ENCODE data around the gene TDRD12.
"Not testable (repeated sequence)": the region's sequence is repeated elsewhere in the genome, so short reads cannot be mapped to it uniquely, and the experiment has no call there.

TDRD12 gene

DNA sequence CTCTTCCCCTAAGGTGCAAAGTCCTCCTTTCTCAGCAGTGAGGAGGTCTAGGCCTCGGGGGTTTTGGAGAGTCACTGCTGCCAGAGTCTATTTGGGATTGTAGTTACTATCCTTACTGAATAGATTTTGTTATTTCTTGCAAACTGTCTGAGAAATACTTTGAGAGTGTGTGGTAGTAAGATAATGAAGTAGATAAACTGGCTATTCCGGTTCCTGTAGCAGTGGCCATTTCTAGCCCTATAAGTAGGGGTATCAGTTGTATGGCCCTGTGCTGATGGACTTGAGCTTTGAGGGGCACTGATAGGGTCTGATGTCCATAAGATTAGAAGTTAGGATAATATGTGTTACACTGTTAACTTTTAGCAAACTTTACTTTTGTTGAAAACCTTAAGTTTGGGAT, 25.3 kb upstream of the TDRD12 start:
- DNase-seq, result not testable (repeated sequence)

DNA sequence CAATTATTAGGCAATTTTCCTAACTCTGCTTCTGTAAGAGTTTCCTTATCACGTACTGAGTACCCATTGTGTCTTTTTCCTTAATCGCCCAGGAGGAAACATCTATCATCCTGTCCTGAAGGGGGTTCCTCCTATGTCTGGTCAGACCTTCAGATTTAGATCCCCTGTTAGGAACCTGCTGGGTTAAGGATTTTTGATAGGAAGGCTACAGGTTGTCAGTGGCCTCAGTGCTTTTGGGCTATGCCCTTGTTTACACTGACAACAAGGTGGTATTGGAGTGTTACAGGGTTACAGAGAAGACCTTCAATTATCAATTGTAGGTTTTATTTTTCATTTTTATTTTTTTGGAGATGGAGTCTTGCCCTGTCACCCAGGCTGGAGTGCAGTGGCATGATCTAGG, 24.7 kb upstream of the TDRD12 start:
- DNase-seq, result not testable (repeated sequence)

DNA sequence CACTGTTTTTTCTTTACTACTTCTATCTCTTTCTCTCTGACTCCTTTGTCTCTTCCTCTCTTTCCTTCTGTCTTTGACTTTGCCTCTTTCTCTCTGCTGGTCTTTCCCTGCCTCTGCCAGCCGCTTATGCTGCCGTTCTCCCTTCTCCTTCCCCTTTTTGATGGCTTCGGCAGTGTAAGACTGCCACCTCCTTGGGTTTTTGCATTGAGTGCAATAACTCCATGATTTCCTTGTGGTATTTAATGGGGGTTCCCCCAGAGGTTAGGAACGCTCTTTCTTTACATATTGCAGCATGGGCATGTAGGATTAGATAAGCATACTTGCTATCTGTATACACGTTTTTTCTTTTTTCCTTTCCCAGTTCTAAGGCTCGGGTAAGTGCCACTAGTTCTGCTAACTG, 24.1 kb upstream of the TDRD12 start:
- peak; percentile 28 to 45 for DNase-seq

DNA sequence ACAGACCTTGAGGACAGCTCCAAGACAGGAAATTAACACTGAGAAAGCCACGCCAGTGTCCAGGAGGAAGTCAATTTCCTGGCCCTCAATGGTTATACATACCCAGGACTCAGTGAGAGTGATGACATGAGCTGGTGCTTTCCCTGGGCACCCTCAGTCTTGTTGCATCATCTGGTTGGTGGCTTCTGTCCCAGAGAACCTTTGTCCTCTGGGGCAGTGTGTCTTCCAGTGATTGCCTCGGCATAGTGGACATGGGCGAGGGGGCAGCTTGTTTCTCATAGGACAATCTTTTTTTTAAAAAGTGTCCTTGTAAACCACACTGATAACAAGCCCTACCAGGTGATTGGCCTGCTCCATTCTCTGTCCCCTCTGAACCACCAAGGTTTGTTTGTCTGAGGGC, 22.8 kb upstream of the TDRD12 start:
- DNase-seq, result not testable (repeated sequence)

DNA sequence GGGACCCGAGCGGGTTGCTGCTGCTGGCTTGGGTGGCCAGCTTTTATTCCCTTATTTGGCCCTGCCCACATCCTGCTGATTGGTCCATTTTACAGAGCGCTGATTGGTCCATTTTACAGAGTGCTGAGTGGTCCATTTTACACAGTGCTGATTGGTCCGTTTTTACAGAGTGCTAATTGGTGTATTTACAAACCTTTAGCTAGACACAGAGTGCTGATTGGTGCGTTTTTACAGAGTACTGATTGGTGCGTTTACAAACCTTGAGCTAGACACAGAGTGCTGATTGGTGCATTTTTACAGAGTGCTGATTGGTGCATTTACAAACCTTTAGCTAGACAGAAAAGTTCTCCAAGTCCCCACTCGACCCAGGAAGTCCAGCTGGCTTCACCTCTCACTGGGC, 19.4 kb upstream of the TDRD12 start:
- DNase-seq, result not testable (repeated sequence)

DNA sequence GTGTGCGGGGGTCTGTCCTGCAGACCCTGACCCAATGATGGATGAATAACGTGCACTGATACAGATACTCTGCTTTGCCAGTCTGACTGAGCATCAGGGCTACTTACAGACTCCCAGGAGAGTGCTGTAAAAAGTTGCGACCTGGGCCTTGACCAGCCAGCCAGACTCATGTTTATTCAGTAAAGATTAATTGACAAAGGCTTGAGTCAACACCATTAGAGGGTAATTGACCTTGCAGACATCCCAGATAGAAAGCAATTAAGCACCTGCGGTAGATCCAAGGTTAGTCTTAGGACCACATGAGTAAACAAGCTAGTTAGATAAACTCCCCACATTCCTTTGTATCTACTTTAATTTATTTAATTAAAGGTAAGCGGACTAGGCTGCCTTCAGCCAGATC, 17.6 kb upstream of the TDRD12 start:
- DNase-seq, result no peak

DNA sequence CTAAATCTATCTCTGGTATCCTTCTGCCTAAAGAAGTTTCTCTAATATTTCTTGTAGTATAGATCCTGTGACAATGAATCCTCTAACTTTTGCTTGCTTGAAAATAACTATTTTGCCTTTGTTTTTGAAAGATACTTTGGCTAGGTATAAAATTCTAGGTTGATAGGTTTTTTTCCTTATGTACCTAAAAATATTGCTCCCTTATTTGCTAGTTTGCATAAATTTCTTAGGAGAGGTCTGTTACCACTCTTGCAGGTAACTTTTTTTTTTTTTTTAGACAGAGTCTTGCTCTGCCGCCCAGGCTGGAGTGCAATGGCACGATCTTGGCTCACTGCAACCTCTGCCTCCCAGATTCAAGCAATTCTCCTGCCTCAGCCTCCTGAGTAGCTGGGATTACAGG, 15.6 kb upstream of the TDRD12 start:
- DNase-seq, result not testable (repeated sequence)

DNA sequence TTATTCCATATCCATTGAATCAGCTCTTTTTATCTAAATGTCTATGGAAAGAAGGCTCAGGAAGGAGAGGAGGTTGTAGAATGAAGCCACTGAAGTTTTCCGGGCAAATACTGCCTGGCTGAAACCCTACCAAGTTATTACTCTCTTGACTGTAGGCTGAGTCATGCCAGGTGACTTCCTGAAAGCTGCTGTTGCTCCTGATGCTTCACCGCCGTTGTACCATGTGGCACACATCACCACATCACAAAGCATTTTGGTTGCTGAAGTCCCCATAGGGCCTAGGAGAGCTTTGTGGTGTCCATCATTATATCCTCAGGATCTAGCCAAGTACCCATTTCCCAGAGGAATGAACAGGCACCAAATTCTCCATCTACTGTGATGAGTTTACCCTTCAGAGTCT, 11.1 kb upstream of the TDRD12 start:
- no peak for DNase-seq

DNA sequence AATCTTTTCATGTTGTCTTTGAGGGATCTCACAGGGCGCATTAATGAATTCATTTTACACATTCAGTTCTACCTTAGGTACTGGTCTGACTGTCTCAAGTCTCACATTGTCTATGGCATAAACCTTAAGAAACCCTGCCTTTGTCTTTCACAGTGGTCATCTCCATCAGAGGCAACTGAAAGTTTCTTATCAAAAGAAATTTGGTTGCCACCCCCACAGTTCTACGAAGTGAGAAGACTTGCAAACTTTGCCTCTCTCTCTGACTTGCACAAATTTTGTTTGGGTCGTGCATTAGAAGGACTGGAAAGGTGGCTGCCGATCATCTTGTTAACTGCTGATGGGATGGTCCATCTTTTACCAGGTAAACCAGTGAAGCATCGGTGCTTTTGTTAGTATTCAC, 10.5 kb upstream of the TDRD12 start:
- no peak for DNase-seq

DNA sequence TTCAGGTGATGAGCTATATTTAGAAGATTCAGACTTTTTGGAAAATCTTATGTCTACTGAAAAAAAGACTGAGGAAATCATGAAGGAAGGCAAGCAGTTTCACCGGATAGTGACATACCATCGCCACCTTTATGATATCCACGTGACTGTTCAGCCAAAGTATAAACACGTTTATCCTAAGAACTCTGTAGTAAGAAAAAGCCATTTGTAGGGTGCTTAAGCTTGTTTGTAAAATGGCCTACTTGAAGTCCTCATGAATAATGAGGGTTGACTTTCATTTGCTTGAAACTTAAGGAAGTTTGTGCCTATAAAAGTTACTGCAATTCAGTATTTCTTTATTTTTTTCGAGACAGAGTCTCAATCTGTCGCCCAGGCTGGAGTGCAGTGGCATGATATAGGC, 7.8 kb upstream of the TDRD12 start:
- no peak for DNase-seq

DNA sequence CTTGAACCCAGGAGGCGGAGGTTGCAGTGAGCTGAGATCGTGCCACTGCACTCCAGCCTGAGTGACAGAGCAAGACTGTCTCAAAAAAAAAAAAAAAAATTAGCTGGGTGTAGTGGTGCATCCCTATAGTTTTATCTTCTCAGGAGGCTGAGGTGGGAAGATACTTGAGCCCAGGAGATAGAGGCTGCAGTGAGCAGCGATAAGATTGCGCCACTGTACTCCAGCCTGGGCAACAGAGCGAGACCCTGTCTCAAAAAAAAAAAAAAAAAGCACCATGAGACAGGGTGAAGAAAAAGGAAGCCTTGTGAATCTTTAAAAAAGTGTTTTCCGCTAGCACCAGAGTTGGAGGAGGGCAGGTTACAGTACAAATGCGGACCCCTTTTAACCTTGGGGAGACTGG, 3.4 kb upstream of the TDRD12 start:
- DNase-seq, result not testable (repeated sequence)

DNA sequence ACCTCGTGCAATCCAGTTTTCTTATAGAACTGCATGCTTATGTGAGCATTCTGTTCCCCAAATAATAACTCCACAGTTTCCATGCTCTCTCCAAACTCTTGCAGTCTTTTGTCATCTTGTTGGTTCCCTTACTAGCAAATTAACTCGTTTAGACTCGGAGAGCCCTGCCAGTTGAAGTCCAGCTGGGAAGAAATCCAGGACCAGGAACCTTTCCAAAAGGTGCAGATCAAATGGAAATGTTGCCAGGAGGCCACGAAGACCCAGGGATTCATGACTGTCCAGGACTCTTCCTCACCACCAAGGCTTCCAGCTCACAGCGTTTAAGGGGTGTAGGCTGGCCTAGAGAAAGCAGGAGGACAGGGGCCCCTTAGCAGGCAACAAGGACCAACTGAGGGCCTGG, 2.1 kb upstream of the TDRD12 start:
- DNase-seq, result no peak

DNA sequence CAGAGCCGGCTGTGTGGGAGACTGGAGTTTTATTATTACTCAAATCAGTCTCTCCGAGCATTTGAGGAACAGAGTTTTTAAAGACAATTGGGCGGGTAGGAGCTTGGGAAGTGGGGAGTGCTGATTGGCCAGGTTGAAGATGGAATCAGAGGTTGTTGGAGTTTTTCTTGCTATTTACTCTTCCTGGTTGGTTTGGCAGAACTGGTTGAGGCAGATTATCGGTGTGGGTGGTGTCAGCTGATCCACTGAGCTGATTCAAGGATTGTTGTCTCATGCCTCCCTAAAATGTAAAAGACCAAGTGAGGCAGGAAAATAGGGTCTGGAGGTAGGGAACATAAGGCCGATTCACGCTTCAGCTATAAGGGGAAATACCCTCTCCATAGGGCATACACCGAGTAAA, 1.3 kb upstream of the TDRD12 start:
- no peak for DNase-seq

DNA sequence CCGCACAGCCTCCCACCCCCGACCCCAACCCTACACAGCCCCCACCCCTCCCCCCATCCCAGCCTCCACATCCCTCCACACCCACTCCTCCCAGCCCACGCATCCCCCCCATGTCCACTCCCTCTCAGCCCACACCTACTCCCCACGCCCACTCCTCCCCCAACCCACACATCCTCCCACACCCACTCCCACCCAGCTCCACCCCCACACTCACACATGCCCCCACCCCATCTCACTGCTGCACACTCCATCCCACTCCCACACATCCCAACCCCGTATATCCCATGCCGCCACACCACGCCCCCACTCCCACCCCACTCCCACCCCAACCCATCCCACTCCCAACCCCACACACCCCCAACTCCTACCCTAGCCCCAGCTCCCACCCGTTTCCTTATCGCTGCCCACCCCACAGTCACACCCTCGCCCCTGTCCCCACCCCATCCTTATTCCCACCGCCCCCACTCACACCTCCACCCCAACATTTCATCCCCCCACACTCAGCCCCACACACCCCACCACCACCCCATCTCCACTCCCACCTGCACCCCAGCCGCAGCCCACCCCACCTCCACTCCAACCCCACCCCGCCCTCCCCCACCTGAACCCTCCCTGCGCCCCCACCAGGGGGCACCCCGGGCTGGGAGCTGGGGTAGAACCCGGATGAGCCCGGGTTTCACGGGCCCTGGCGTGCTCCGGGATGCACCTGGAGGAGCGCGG, 809 bp downstream of the TDRD12 start:
- no peak for DNase-seq

DNA sequence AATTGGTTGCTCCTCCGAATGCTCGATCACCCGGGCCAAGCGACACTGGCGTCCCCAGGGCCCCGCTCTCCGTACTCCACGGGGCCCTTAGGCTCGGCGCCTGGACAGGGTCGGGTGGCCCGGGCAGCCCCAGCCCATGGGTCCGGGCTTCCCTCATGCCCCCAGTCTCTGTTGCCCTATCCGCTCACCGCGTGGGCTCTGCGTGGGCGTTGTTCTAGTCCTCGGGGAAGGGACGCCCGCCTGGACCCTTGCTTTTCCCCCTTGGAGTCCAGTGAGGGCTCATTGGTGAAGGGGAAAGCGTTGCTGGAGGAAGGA, 1.3 kb downstream of the TDRD12 start:
- DNase-seq, result no peak

DNA sequence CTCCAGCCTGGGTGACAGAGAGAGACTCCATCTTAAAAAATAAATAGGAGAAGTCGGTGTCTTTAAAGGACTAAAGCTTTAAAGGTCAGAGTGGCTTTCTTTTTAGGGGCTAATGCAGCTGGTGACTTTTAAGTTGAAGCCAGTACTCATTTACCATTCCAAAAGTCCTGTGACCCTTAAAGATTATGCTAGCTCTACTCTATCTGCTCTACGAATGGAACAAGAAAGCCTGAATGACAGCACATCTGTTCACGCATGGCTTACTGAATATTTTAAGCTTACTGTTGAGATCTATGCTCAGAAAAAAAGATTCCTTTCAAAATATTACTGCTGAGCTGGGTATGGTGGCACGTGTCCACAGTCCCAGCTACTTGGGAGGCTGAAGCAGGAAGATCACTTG, 16.4 kb downstream of the TDRD12 start:
- no peak for DNase-seq

DNA sequence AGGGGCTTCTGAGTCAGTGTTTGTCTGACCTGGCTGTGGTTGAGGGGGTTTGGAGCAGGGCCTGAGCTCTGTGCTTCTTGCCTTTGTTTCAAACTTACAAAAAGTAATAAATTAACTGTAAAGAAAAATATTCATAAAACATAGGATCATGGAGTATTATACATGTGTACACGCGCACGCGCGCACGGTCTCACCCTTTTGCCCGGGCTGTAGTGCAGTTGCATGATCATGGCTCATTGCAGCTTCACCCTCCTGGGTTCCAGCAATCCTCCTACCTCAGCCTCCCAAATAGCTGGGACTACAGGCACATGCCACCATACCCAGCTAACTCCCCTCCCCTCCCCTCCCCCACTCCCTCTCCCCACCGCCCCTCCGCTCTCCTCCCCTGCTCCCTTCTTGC, 23.5 kb downstream of the TDRD12 start:
- no peak for DNase-seq

DNA sequence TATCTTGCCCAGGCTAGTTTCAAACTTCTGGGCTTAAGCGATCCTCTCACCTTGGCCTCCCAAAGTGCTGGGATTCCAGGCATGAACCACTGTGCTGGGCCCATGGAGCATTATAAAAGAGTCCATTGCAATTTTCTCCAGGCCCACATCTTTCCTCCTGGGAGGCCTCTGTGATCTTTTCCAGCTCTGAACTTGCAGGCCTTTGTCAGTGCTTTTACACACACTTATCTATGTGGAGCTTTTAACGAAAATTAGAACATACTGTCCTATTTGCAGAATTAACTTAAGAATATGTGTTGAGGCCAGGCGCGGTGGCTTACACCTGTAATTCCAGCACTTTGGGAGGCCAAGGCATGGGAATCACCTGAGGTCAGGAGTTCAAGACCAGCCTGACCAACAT, 23.9 kb downstream of the TDRD12 start:
- no peak for DNase-seq

DNA sequence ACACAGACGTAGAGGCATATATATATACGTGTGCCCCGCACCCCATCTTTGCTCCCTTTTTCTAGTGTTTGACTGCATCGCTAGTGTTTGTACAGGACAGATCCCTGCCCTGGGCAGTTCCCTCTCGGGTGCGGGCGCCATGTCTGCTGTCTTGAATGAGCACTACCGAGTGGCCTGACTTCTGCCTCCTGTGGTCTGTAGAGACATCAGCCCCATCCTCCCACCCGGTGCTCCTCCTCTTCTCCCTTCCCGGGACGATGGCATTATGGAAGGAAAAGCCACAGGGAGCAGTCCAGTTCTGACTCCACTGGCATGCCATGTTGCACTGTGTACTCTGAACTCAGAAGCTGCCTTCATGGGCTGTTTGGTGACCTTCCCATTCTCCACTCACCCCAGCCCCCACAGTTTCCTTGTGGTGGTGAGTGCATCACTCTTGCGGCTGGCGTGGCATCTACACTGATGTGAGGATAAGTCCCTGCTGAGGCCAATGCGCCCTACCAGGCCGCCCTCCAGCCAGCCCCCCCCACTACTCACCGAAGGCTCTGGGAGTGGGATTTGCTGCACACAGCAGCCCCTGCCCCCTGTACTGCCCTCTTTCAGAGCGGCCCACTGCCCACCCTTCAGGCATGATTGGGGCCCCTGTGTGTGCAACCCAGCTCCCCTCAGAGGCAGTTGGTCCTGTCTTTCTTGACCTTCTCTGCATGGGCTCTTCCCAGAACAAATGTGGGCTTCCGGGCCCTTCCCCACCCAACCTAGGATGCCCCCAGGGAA, 25.2 kb downstream of the TDRD12 start:
- no peak for DNase-seq

DNA sequence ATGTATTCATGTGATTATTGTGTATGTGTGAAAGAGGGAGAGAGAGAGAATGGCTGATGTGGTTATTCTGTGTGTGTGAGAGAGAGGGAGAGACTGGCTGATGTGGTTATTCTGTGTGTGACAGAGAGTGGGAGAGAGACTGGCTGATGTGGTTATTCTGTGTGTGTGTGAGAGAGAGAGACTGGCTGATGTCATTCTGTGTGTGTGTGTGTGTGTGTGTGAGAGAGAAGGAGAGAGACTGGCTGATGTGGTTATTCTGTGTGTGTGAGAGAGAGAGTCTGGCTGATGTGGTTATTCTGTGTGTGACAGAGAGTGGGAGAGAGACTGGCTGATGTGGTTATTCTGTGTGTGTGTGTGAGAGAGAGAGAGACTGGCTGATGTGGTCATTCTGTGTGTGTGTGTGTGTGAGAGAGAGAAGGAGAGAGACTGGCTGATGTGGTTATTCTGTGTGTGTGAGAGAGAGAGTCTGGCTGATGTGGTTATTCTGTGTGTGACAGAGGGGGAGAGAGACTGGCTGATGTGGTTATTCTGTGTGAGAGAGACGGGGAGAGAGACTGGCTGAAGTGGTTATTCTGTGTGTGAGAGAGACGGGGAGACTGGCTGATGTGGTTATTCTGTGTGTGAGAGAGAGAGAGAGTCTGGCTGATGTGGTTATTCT, 26.2 kb downstream of the TDRD12 start:
- DNase-seq, result not testable (repeated sequence)

DNA sequence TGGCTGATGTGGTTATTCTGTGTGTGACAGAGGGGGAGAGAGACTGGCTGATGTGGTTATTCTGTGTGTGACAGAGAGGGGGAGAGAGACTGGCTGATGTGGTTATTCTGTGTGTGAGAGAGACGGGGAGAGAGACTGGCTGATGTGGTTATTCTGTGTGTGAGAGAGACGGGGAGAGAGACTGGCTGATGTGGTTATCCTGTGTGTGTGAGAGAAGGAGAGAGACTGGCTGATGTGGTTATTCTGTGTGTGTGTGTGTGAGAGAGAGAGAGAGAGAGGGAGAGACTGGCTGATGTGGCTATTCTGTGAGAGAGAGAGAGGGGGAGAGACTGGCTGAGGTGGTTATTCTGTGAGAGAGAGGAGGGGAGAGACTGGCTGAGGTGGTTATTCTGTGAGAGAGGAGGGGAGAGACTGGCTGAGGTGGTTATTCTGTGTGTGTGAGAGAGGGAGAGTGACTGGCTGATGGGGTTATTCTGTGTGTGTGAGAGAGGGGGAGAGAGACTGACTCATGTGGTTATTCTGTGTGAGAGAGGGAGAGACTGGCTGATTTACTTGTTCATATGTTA, 27.1 kb downstream of the TDRD12 start:
- peak in 1 of 2 experiments; percentile 2 for DNase-seq

DNA sequence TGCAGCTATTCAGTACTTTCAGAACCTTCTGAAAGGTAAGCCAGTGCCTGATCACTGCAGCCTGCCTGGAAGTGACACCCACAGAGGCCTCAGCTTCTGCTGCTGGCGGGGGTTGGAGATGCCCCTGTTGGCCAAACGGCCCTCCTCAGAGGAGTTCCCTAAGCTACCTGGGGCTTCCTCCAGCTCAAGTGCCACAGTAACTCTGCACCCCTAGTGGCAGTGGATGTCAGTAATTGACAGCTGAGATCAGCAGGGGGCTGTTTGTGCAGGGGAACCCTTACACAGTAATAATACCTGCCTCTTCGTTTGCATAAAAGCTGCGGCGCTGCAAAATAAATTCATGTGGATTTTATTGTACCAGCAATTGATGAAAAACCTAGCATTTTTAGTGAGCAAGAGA, 28.9 kb downstream of the TDRD12 start:
- no peak for DNase-seq

DNA sequence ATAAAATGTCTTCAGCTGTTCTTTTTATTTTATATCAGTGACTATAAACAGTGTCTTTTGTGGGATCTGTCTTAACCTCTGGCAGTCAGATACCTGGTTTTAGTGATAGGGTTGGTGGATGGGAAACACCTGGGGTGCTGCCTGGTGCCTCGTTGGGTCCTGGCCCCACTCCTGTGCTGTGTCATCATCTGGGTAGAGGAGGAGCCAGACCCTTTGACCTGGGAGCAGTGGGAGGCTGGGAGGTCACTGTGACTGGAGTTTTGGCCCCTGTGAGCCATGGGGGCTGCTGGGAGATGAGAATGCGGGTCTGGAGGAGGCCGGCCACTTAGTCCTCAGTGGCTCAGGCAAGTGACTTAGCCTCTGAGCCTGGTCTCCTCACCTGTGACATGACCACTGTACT, 29.4 kb downstream of the TDRD12 start:
- no peak for DNase-seq

DNA sequence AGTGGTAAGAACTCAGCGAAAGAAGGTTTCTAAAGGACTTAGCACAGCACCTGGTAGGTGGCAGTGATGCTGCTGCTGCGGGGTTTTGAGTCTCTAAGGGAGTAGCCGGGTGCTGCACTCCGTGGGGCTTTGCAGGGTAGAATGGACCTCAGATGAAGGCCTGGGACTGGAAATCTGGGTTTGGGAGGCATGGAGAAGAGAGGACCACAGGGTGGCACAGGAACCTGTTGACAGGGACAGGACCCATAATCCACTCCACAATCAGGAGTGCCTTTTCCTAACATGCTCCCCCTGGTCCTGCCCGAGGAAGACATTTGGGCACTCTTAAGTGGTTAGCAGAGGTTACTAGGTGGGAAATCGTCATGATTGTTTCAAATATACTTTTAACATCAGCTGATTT, 29.8 kb downstream of the TDRD12 start:
- DNase-seq, result no peak

Data from Kasumi-1 (cell line).